Mesenchymal stem cell (in vitro differentiated cells and primary cell): ENCODE results near the gene CGB8.
"Not testable (repeated sequence)": the region's sequence is repeated elsewhere in the genome, so short reads cannot be mapped to it uniquely, and the experiment has no call there.

Experiments used
- DNase-seq: peaks from one replicate; pipeline ENCODE4 v3.0.0-alpha.2; 2013
- H2AFZ ChIP-seq: one replicate; pipeline ENCODE4 v1.6.1; 2013; ENCODE audit warnings: low read depth, mild to moderate bottlenecking, control low read depth, inconsistent platforms, low read length, moderate library complexity
- H2AK5ac ChIP-seq: 2 replicates; pipeline ENCODE4 v1.6.1; 2013; ENCODE audit warnings: low read length, moderate library complexity, mild to moderate bottlenecking, inconsistent platforms; ENCODE audit not compliant: severe bottlenecking
- H2BK120ac ChIP-seq: one replicate; pipeline ENCODE4 v1.6.1; 2013; ENCODE audit warnings: low read depth, mild to moderate bottlenecking, inconsistent platforms, low read length, moderate library complexity
- H2BK12ac ChIP-seq, 2 experiments: one replicate each; pipeline ENCODE4 v1.6.1; 2013; ENCODE audit warnings: inconsistent platforms in 2 of 2, low read length in 2 of 2, mild to moderate bottlenecking in 2 of 2, moderate library complexity in 2 of 2, control low read depth in 1 of 2
- H2BK15ac ChIP-seq: one replicate; pipeline ENCODE4 v1.6.1; 2013; ENCODE audit warnings: mild to moderate bottlenecking, low read depth, inconsistent platforms; ENCODE audit not compliant: poor library complexity, severe bottlenecking
- H2BK5ac ChIP-seq: 2 replicates; pipeline ENCODE4 v1.6.1; 2013; ENCODE audit warnings: low read depth, mild to moderate bottlenecking, low read length, control low read depth, inconsistent platforms; ENCODE audit not compliant: poor library complexity, severe bottlenecking
- H3K14ac ChIP-seq, 2 experiments: one replicate each; pipeline ENCODE4 v1.6.1; 2013; ENCODE audit warnings: inconsistent platforms in 2 of 2, low read length in 2 of 2, control low read depth in 1 of 2, mild to moderate bottlenecking in 1 of 2, moderate library complexity in 1 of 2
- H3K18ac ChIP-seq, 2 experiments: one replicate each; pipeline ENCODE4 v1.6.1; 2013; ENCODE audit warnings: inconsistent platforms in 2 of 2, low read length in 2 of 2, control low read depth in 1 of 2, low read depth in 1 of 2, mild to moderate bottlenecking in 1 of 2
- H3K23ac ChIP-seq, 2 experiments: one replicate each; pipeline ENCODE4 v1.6.1; 2013; ENCODE audit warnings: inconsistent platforms in 2 of 2, low read length in 2 of 2, mild to moderate bottlenecking in 2 of 2, moderate library complexity in 2 of 2, control low read depth in 1 of 2
- H3K27ac ChIP-seq: 2 replicates; pipeline ENCODE4 v1.5.1; 2013; ENCODE audit warnings: mild to moderate bottlenecking, moderate library complexity, low read length, control low read depth, inconsistent platforms; ENCODE audit not compliant: poor library complexity, severe bottlenecking
- H3K27me3 ChIP-seq, 2 experiments: 2 replicates each; pipeline versions ENCODE4 v1.6.1 to v1.7.0; 2013; ENCODE audit warnings: low read length in 2 of 2, mild to moderate bottlenecking in 2 of 2, moderate library complexity in 2 of 2, control low read depth in 1 of 2, inconsistent platforms in 1 of 2; ENCODE audit not compliant: control insufficient read depth in 1 of 2, insufficient read depth in 1 of 2
- H3K36me3 ChIP-seq, 2 experiments: 2 replicates each; pipeline versions ENCODE4 v1.6.1 to v1.7.0; 2013; ENCODE audit warnings: low read length in 2 of 2, control low read depth in 1 of 2, inconsistent platforms in 1 of 2, low read depth in 1 of 2, mild to moderate bottlenecking in 1 of 2; ENCODE audit not compliant: insufficient read depth in 2 of 2, control insufficient read depth in 1 of 2
- H3K4ac ChIP-seq, 2 experiments: one replicate each; pipeline ENCODE4 v1.6.1; 2013; ENCODE audit warnings: inconsistent platforms in 2 of 2, low read length in 2 of 2, mild to moderate bottlenecking in 2 of 2, moderate library complexity in 2 of 2, control low read depth in 1 of 2, low read depth in 1 of 2
- H3K4me1 ChIP-seq: 2 replicates; pipeline ENCODE4 v1.6.1; 2013; ENCODE audit warnings: low read depth, low read length, control low read depth; ENCODE audit not compliant: control insufficient read depth, insufficient read depth
- H3K4me2 ChIP-seq: 2 replicates; pipeline ENCODE4 v1.6.1; 2013; ENCODE audit warnings: low read length, mild to moderate bottlenecking, inconsistent platforms; ENCODE audit not compliant: poor library complexity, severe bottlenecking
- H3K4me3 ChIP-seq, 2 experiments: 2 replicates each; pipeline versions ENCODE4 v1.5.1 to v1.7.0; 2013; ENCODE audit warnings: low read length in 2 of 2, mild to moderate bottlenecking in 2 of 2, control low read depth in 1 of 2, low read depth in 1 of 2; ENCODE audit not compliant: insufficient read depth in 1 of 2
- H3K79me1 ChIP-seq: replicated peaks from 2 replicates; pipeline ENCODE4 v1.6.1; 2013; ENCODE audit warnings: mild to moderate bottlenecking, control low read depth, low read length, inconsistent platforms; ENCODE audit not compliant: poor library complexity, severe bottlenecking
- H3K9ac ChIP-seq: 2 replicates; pipeline ENCODE4 v1.7.0; 2013; ENCODE audit warnings: mild to moderate bottlenecking, low read length, moderate library complexity
- H3K9me3 ChIP-seq: 2 replicates; pipeline ENCODE4 v1.7.0; 2013; ENCODE audit warnings: mild to moderate bottlenecking, low read length; ENCODE audit not compliant: control insufficient read depth
- H4K8ac ChIP-seq: one replicate; pipeline ENCODE4 v1.6.1; 2013; ENCODE audit warnings: inconsistent platforms, mild to moderate bottlenecking, low read length, moderate library complexity
- H4K91ac ChIP-seq: one replicate; pipeline ENCODE4 v1.6.1; 2013; ENCODE audit warnings: mild to moderate bottlenecking, low read length, inconsistent platforms
- WGBS: methylation state at CpG from one replicate; pipeline ENCODE4 v1.1.7; 2013; ENCODE audit warnings: mixed read lengths; 5-methylcytosine and 5-hydroxymethylcytosine counted together

Gene CGB8

GRCh38 chr19:49084206-49085019 is 35.5 kb upstream of the CGB8 start:
- Histone ChIP-seq H2BK15ac (no peak overlapping the region), H3K79me1 (no peaks in the 10 kb centered on the region), H2BK120ac (no peak overlapping the region), H3K4ac (peak overlapping the region; percentile 24 to 55), H3K36me3 (peaks cover 17 to 18% of the 10 kb centered on the region in 2 experiments), H3K27ac (peak overlapping the region; percentile 79), H2AFZ (no peak overlapping the region), H3K23ac (no peak overlapping the region), H3K4me2 (peak overlapping the region; percentile 60), H3K9me3 (no peaks in the 10 kb centered on the region), H3K4me1 (peaks cover 17% of the 10 kb centered on the region), H3K27me3 (no peaks in the 10 kb centered on the region), H3K9ac (peak overlapping the region; percentile 98), H4K91ac (peak overlapping the region; percentile 34), H2AK5ac (peak overlapping the region; percentile 53), H2BK5ac (no peak overlapping the region), H3K14ac (no peak overlapping the region), H4K8ac (peak overlapping the region; percentile 96), H2BK12ac (no peak overlapping the region), H3K18ac (peak overlapping the region in 1 of 2 experiments; percentile 88), H3K4me3 (peak overlapping the region in 1 of 2 experiments; percentile 95)
- DNase-seq, result no peak
- WGBS, result 86% methylated on average over 25 of the region's 26 CpGs

GRCh38 chr19:49081273-49081672 is 32.4 kb upstream of the CGB8 start:
- Histone ChIP-seq H4K8ac (no peak overlapping the region), H3K4me1 (peaks cover 4% of the 10 kb centered on the region), H3K4me3 (no peak overlapping the region), H3K18ac (no peak overlapping the region), H2BK5ac (no peak overlapping the region), H2AK5ac (no peak overlapping the region), H2BK120ac (no peak overlapping the region), H3K36me3 (peaks cover 0 to under 1% of the 10 kb centered on the region in 2 experiments), H3K27ac (no peak overlapping the region), H3K9ac (no peak overlapping the region), H3K4me2 (no peak overlapping the region), H2BK15ac (no peak overlapping the region), H2AFZ (no peak overlapping the region), H4K91ac (no peak overlapping the region), H3K79me1 (no peaks in the 10 kb centered on the region), H2BK12ac (no peak overlapping the region), H3K27me3 (no peaks in the 10 kb centered on the region), H3K4ac (no peak overlapping the region), H3K9me3 (no peaks in the 10 kb centered on the region), H3K14ac (no peak overlapping the region), H3K23ac (no peak overlapping the region)
- 75% methylated on average over 1 of the region's 1 CpG for WGBS
- no peak for DNase-seq

DNA sequence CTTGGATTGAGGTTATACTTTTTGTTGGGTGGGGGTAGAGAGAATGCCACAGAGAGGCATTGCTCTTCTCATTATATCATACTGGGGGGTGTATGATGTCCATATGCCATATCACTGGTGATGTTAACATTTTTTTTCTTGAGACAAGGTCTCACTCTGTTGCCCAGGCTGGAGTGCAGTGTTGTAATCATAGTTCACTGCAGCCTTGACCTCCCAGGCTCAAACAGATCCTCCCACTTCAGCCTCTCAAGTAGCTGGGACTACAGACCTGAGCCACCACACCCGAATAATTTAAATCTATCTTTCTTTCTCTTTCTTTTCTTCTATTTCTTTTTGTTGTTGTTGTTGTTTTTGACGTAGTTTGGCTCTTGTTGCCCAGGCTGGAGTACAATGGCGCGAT is 31.5 kb upstream of the CGB8 start:
- Histone ChIP-seq H2BK12ac (no peak overlapping the region), H3K27me3 (no peaks in the 10 kb centered on the region), H3K14ac (no peak overlapping the region), H3K9me3 (no peaks in the 10 kb centered on the region), H2BK120ac (no peak overlapping the region), H3K36me3 (no peaks in the 10 kb centered on the region), H3K4ac (no peak overlapping the region), H3K4me1 (peaks cover 3% of the 10 kb centered on the region), H2BK5ac (no peak overlapping the region), H3K79me1 (no peaks in the 10 kb centered on the region), H3K18ac (no peak overlapping the region), H4K91ac (no peak overlapping the region), H2AFZ (no peak overlapping the region), H3K23ac (no peak overlapping the region), H2BK15ac (no peak overlapping the region), H4K8ac (no peak overlapping the region), H3K27ac (no peak overlapping the region), H3K4me2 (no peak overlapping the region), H3K9ac (no peak overlapping the region), H2AK5ac (no peak overlapping the region), H3K4me3 (no peak overlapping the region)
- no peak for DNase-seq
- WGBS, result 97% methylated on average over 3 of the region's 4 CpGs

DNA sequence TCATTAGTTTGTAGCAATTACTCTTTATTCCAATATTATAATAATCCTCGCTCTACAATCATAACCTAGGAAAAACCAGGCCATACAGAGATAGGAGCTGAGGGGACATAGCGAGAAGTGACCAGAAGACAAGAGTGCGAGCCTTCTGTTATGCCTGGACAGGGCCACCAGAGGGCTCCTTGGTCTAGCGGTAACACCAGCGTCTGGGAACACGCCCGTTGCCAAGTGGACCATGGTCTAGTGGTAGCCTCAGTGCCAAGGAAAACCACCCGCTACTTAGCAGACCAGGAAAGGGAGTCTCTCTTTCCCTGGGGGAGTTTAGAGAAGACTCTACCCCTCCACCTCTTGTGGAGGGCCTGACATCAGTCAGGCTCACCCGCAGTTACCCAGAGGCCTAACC is 26.0 kb upstream of the CGB8 start:
- H3K79me1 ChIP-seq, H3K4me3 ChIP-seq, H2AK5ac ChIP-seq, H3K36me3 ChIP-seq, H4K91ac ChIP-seq, H2BK12ac ChIP-seq, H3K4ac ChIP-seq, H3K23ac ChIP-seq, H4K8ac ChIP-seq, H3K9me3 ChIP-seq, H3K4me2 ChIP-seq, H2BK15ac ChIP-seq, H2BK120ac ChIP-seq, H3K9ac ChIP-seq, H3K14ac ChIP-seq, H3K18ac ChIP-seq, H2BK5ac ChIP-seq, H2AFZ ChIP-seq, H3K4me1 ChIP-seq, H3K27ac ChIP-seq: not testable (repeated sequence)
- WGBS, result 21% methylated on average over 7 of the region's 9 CpGs
- DNase-seq, result peak; percentile 59
- peaks cover 36 to 39% of the 10 kb centered on the region in 2 experiments for H3K27me3 ChIP-seq
